Measurements from ENCODE around the gene OGFOD1. TPM values are rescaled to one million over a fixed set of nuclear protein-coding genes. Genes with fewer than 3 reads are reported as not detected.
A peak's percentile ranks its signal among the peaks of the same experiment; 100 is the strongest.

The OGFOD1 gene
- total and polyA plus RNA-seq, 9 of the 15 experiments (the other 6 are each of a cell fraction or from before 2014, with no cell fraction given): 60.4 to 134 (median 85.8) TPM

- H3K27ac ChIP-seq (ENCODE audit: extremely low read depth, low read depth, low read length): no peak overlapping the region
- H3K4me2 ChIP-seq (ENCODE audit: insufficient read depth, low read length): no peak overlapping the region
- intact Hi-C loops (cut with micrococcal nuclease) (no loop called here), in situ Hi-C loops (cut with MboI) (no loop called here)
- no peaks in the 10 kb centered on the region for H3K9me3 ChIP-seq (replicated peaks; ENCODE audit: control insufficient read depth, insufficient read depth, low read depth, low read length)
- TF ChIP-seq, protein P1, sequence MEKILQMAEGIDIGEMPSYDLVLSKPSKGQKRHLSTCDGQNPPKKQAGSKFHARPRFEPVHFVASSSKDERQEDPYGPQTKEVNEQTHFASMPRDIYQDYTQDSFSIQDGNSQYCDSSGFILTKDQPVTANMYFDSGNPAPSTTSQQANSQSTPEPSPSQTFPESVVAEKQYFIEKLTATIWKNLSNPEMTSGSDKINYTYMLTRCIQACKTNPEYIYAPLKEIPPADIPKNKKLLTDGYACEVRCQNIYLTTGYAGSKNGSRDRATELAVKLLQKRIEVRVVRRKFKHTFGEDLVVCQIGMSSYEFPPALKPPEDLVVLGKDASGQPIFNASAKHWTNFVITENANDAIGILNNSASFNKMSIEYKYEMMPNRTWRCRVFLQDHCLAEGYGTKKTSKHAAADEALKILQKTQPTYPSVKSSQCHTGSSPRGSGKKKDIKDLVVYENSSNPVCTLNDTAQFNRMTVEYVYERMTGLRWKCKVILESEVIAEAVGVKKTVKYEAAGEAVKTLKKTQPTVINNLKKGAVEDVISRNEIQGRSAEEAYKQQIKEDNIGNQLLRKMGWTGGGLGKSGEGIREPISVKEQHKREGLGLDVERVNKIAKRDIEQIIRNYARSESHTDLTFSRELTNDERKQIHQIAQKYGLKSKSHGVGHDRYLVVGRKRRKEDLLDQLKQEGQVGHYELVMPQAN (IDR thresholded peaks at IDR 0.05; ENCODE audit: borderline replicate concordance): no peak
- TF ChIP-seq ZNF384 (IDR thresholded peaks at IDR 0.05; ENCODE audit: low read depth, low read length) (0 out of 2 replicates have a peak, but pooled peaks have one; percentile 10), PCBP1 (IDR thresholded peaks at IDR 0.05; ENCODE audit: low read depth, low read length, poor library complexity, severe bottlenecking) (peak; percentile 58)
- H4K20me1 ChIP-seq (replicated peaks; ENCODE audit: control insufficient read depth, insufficient read depth, low read length): no peaks in the 10 kb centered on the region
- no peak overlapping the region for H2AFZ ChIP-seq (ENCODE audit: low read depth, low read length)
- no peak for FAIRE-seq
- ChIA-PET POLR2A (no interaction called here), CTCF (ENCODE audit: low intra/inter-chr PET ratio) (no interaction called here)
- DNase-seq (ENCODE audit: extremely low read depth in 1 of 4, low spot score in 3 of 4): no peak
- peaks cover 77% of the 10 kb centered on the region for H3K36me3 ChIP-seq (ENCODE audit: control insufficient read depth, insufficient read depth, low read length)
- 0 out of 3 replicates have a peak, but pooled peaks cover 2% of the 10 kb centered on the region for H3K79me2 ChIP-seq (ENCODE audit: control insufficient read depth, insufficient read depth, low read length)
- H3K4me1 ChIP-seq (replicated peaks in 1 of 2; ENCODE audit: control insufficient read depth in 2 of 2, insufficient read depth in 2 of 2, low read length in 2 of 2): no peaks in the 10 kb centered on the region; a peak in 1 of 5 replicates
- H3K9me1 ChIP-seq (ENCODE audit: control insufficient read depth, insufficient read depth, low read length): no peaks in the 10 kb centered on the region
- H3K27me3 ChIP-seq (ENCODE audit: control insufficient read depth in 2 of 2, insufficient read depth in 2 of 2, low read length in 2 of 2): no peaks in the 10 kb centered on the region
- ATAC-seq: no peak
- H3K9ac ChIP-seq (ENCODE audit: insufficient read depth in 1 of 2, low read depth in 2 of 2, low read length in 2 of 2): no peak overlapping the region
- BruUV-seq (replicated peaks): no TSS peak
- no peak overlapping the region for H3K4me3 ChIP-seq
- WGBS (ENCODE audit: insufficient coverage, low coverage, missing lambda C conversion rate): 100% methylated on average over 2 of the region's 4 CpGs
These were observed 45.2 kb upstream of the OGFOD1 start for GRCh38 chr16:56405977-56406672.
